WTC11 (cell line): ENCODE data around the gene MFGE8. TPM values are rescaled to one million over a fixed set of nuclear protein-coding genes. Genes with fewer than 3 reads are reported as not detected.
A peak's percentile ranks its signal among the peaks of the same experiment; 100 is the strongest.

Experiments
- ATAC-seq: fragments of 200-7000 bp; cut with Tn5 transposase; 2 replicates; pipeline ENCODE4 v1.10.0; 2021; ENCODE audit warnings: mild to moderate bottlenecking, moderate library complexity
- Bru-seq: library from RNA; stranded (reverse); fragments of 400-500 nt; gene quantifications from one replicate; lab custom pipeline; 2021; lab: Mats Ljungman, UMichigan
- CTCF ChIA-PET: fragments of 300-600 bp; sonication (Branson Sonifier 250); formaldehyde crosslinking; loops from one replicate; lab custom pipeline; 2021; ENCODE audit warnings: antibody characterized with exemption; lab: Charles Lee
- POLR2A ChIA-PET: fragments of 350-600 bp; sonication (Branson Sonifier 250); formaldehyde crosslinking; loops from one replicate; lab custom pipeline; 2021; ENCODE audit warnings: antibody characterized with exemption; lab: Charles Lee
- DNase-seq: peaks from one replicate; pipeline ENCODE4 v3.0.0; 2021; ENCODE audit warnings: low spot score
- H3K27ac Mint-ChIP-seq: 2 replicates; pipeline ENCODE4 v1.8.0; 2021; ENCODE audit warnings: mixed read lengths
- H3K27me3 Mint-ChIP-seq: 2 replicates; pipeline ENCODE4 v1.8.0; 2021; ENCODE audit warnings: low read depth, mild to moderate bottlenecking, moderate library complexity, mixed read lengths
- H3K36me3 Mint-ChIP-seq: 2 replicates; pipeline ENCODE4 v1.8.0; 2021; ENCODE audit warnings: mixed read lengths
- H3K4me1 Mint-ChIP-seq: 2 replicates; pipeline ENCODE4 v1.8.0; 2022; ENCODE audit warnings: mixed read lengths
- H3K4me3 Mint-ChIP-seq: 2 replicates; pipeline ENCODE4 v1.8.0; 2021; ENCODE audit warnings: mild to moderate bottlenecking, moderate library complexity, mixed read lengths
- H3K9me3 Mint-ChIP-seq: 2 replicates; pipeline ENCODE4 v1.8.0; 2021; ENCODE audit warnings: mixed read lengths
- ATF1 ChIP-seq: sonication (generic); formaldehyde crosslinking; IDR thresholded peaks from 2 replicates; pipeline ENCODE4 v1.8.1; 2023; ENCODE audit warnings: mild to moderate bottlenecking, moderate library complexity, missing genetic modification reagents
- CBFB ChIP-seq: sonication (generic); formaldehyde crosslinking; IDR thresholded peaks from 2 replicates; pipeline ENCODE4 v1.8.1; 2022; ENCODE audit warnings: mild to moderate bottlenecking, low read depth, missing genetic modification reagents
- EMX1 ChIP-seq: fragments of 250-450 bp; sonication (Bioruptor Pico); IDR thresholded peaks from 2 replicates; pipeline ENCODE4 v1.8.0; 2021; ENCODE audit warnings: mild to moderate bottlenecking
- GABPB1 ChIP-seq: sonication (generic); formaldehyde crosslinking; IDR thresholded peaks from 2 replicates; pipeline ENCODE4 v1.8.1; 2023; ENCODE audit warnings: mild to moderate bottlenecking, missing genetic modification reagents
- GTF2I ChIP-seq: fragments of 250-450 bp; sonication (Bioruptor Pico); conservative IDR thresholded peaks from 2 replicates; pipeline ENCODE4 v1.4.0; 2021; ENCODE audit warnings: mild to moderate bottlenecking
- JAZF1 ChIP-seq: fragments of 250-450 bp; sonication (Bioruptor Pico); IDR thresholded peaks from 2 replicates; pipeline ENCODE4 v1.9.0; 2021; ENCODE audit warnings: moderate library complexity, mild to moderate bottlenecking, inconsistent platforms
- MYBL2 ChIP-seq: sonication (generic); formaldehyde crosslinking; IDR thresholded peaks from 2 replicates; pipeline ENCODE4 v1.8.1; 2023; ENCODE audit warnings: mild to moderate bottlenecking, moderate library complexity, missing genetic modification reagents
- NR1H2 ChIP-seq: sonication (generic); formaldehyde crosslinking; IDR thresholded peaks from 2 replicates; pipeline ENCODE4 v1.9.0; 2021; ENCODE audit warnings: mild to moderate bottlenecking, moderate library complexity, missing genetic modification reagents
- RELA ChIP-seq: sonication (generic); formaldehyde crosslinking; IDR thresholded peaks from 2 replicates; pipeline ENCODE4 v1.8.1; 2022; ENCODE audit warnings: missing genetic modification reagents, mild to moderate bottlenecking, borderline replicate concordance
- RORB ChIP-seq: fragments of 250-450 bp; sonication (Bioruptor Pico); IDR thresholded peaks from 2 replicates; pipeline ENCODE4 v1.9.0; 2021; ENCODE audit warnings: mild to moderate bottlenecking
- TEAD1 ChIP-seq: sonication (generic); formaldehyde crosslinking; IDR thresholded peaks from 2 replicates; pipeline ENCODE4 v1.8.0; 2022; ENCODE audit warnings: mild to moderate bottlenecking, missing genetic modification reagents
- long read RNA-seq, 3 experiments: library from RNA in 1 of 3; library from capped mRNA in 1 of 3; library from polyadenylated mRNA in 1 of 3; unstranded in 2 of 3; stranded (forward) in 1 of 3; transcript quantifications; one replicate each; pipeline ENCODE4 v2.0.0, GENCODE V29; 2021
- total RNA-seq: library from RNA; stranded (reverse); gene quantifications from 3 replicates; pipeline ENCODE4 v1.2.3, GENCODE V29; 2021
- TF ChIP-seq, protein P1 (sequence below): sonication (generic); formaldehyde crosslinking; IDR thresholded peaks from 2 replicates; pipeline ENCODE4 v1.8.0; 2022; ENCODE audit warnings: mild to moderate bottlenecking, missing genetic modification reagents
- TF ChIP-seq, protein P2 (sequence below): sonication (generic); formaldehyde crosslinking; IDR thresholded peaks from 2 replicates; pipeline ENCODE4 v1.8.0; 2023; ENCODE audit warnings: mild to moderate bottlenecking, missing genetic modification reagents
- TF ChIP-seq, protein P3 (sequence below): sonication (generic); formaldehyde crosslinking; conservative IDR thresholded peaks from 2 replicates; pipeline ENCODE4 v1.8.1; 2022; ENCODE audit warnings: mild to moderate bottlenecking, missing genetic modification reagents
- TF ChIP-seq, protein P4 (sequence below): fragments of 200-600 bp; IDR thresholded peaks from 2 replicates; pipeline ENCODE4 v1.8.0; 2022; ENCODE audit warnings: antibody characterized with exemption
- TF ChIP-seq, protein P5 (sequence below): sonication (generic); formaldehyde crosslinking; IDR thresholded peaks from 2 replicates; pipeline ENCODE4 v1.8.1; 2023; ENCODE audit warnings: mild to moderate bottlenecking, moderate library complexity, missing genetic modification reagents
- TF ChIP-seq, protein P6 (sequence below): sonication (generic); formaldehyde crosslinking; IDR thresholded peaks from 2 replicates; pipeline ENCODE4 v1.8.1; 2022; ENCODE audit warnings: mild to moderate bottlenecking, moderate library complexity, missing genetic modification reagents
- TF ChIP-seq, protein P7 (sequence below): fragments of 250-450 bp; sonication (Bioruptor Pico); IDR thresholded peaks from 2 replicates; pipeline ENCODE4 v1.9.0; 2021; ENCODE audit warnings: moderate library complexity, mild to moderate bottlenecking, inconsistent platforms, borderline replicate concordance
- TF ChIP-seq, protein P8 (sequence below): sonication (generic); formaldehyde crosslinking; IDR thresholded peaks from 2 replicates; pipeline ENCODE4 v1.8.1; 2022; ENCODE audit warnings: missing genetic modification reagents, borderline replicate concordance

Gene MFGE8, protein sequence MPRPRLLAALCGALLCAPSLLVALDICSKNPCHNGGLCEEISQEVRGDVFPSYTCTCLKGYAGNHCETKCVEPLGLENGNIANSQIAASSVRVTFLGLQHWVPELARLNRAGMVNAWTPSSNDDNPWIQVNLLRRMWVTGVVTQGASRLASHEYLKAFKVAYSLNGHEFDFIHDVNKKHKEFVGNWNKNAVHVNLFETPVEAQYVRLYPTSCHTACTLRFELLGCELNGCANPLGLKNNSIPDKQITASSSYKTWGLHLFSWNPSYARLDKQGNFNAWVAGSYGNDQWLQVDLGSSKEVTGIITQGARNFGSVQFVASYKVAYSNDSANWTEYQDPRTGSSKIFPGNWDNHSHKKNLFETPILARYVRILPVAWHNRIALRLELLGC
- total RNA-seq (719 to 847 TPM (median 814 TPM) in 3 replicates), Bru-seq, nascent RNA (percentile 98 among the genes with signal in this experiment)
- long read RNA-seq, experiment 1, transcript MFGE8-201 (8 exons, 1,937 nt): major isoform, 316 of 506 reads
- long read RNA-seq, experiment 1, transcript MFGE8-203 (7 exons, 1,172 nt): minor isoform, 9 of 506 reads
- long read RNA-seq, experiment 1, transcript MFGE8-202 (7 exons, 1,752 nt): minor isoform, 27 of 506 reads
- long read RNA-seq, experiment 1, transcript MFGE8-214 (3 exons, 801 nt): minor isoform, 19 of 506 reads
- long read RNA-seq, experiment 1, partial matches to known transcripts: 48 of 506 reads
- long read RNA-seq, experiment 1, other reads (novel, unspliced or antisense): 82 of 506 reads
- long read RNA-seq, experiment 2, transcript MFGE8-202 (7 exons, 1,752 nt): minor isoform, 19 of 606 reads
- long read RNA-seq, experiment 2, transcript MFGE8-201 (8 exons, 1,937 nt): major isoform, 337 of 606 reads
- long read RNA-seq, experiment 2, transcript MFGE8-214 (3 exons, 801 nt): minor isoform, 27 of 606 reads
- long read RNA-seq, experiment 2, partial matches to known transcripts: 81 of 606 reads
- long read RNA-seq, experiment 2, other reads (novel, unspliced or antisense): 132 of 606 reads
- long read RNA-seq, experiment 3, partial matches to known transcripts: 4 of 6 reads
- long read RNA-seq, experiment 3, other reads (novel, unspliced or antisense): 1 of 6 reads

DNA sequence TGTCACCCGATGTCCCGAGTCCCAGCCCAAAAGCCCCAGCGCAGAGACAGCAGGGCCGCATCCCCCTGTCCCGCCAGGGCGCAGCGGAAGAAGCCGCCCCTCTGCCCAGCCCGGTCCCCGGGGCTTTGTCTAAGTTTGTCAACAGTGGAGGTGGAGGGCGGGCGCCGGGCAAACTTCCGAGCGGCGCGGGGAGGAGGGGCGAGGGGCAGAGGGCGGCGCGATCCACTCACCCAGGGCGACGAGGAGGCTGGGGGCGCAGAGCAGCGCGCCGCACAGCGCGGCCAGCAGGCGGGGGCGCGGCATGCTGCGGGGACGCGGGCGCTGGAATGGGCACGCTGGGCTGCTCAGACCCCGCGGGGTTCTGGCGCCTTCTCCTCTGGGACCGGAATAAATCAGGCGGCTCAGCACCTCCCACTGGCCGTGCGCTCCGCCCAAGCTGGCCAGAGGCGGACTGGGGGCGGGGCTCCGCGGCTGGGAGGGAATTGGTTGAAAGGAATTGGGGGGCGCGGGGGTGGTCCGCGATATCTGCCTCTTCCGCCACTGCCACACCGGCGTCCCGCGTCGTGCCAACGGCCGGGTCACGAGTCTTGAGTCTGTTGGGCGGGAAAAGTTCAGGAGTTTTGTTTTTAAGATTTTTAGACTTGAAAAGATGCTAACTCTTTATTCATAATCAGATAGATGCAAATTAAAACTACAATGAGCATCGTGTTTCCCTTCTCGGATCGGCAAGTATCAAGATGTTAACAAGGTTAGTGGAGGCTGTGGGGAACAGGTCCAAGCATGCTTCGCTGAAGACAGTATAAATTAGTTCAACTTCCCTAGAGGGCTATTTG is at the start of gene MFGE8:
Gene MFGE8, minus strand, starts transcription at position 363 of the 833 bp plus-strand sequence. Its CDS starts 60 bp downstream, at position 303.
- peaks cover 3% of the 10 kb centered on the region; the same call in 1 of the 2 replicates for H3K9me3 Mint-ChIP-seq
- CTCF ChIA-PET: interaction anchor here (1.6 to 3.6 kb wide), 2 partner anchors 8 to 216 kb away, joined by 6 to 18 read pairs; no protein-coding TSS in a partner anchor
- peaks cover 38% of the 10 kb centered on the region for H3K36me3 Mint-ChIP-seq
- ATAC-seq: peak; percentile 89
- peak within 1 kb of the TSS; percentile 85 for H3K4me3 Mint-ChIP-seq
- peak within 1 kb of the TSS; percentile 93 for H3K27ac Mint-ChIP-seq
- POLR2A ChIA-PET: interaction anchor here (0.6 to 3.4 kb wide), 6 partner anchors 8 to 175 kb away, joined by 3 to 17 read pairs (median 4); partner anchors contain the start of gene ABHD2
- no peaks in the 10 kb centered on the region for H3K27me3 Mint-ChIP-seq
- peak; percentile 92 for DNase-seq
- peaks cover 45% of the 10 kb centered on the region for H3K4me1 Mint-ChIP-seq
- TF ChIP-seq NR1H2 (CRISPR knock-in tag) (no peak), EMX1 (CRISPR knock-in tag) (no peak), JAZF1 (no peak), RORB (CRISPR knock-in tag) (no peak), MYBL2 (CRISPR knock-in tag) (0 out of 2 replicates have a peak, but pooled peaks have one; percentile 14), GTF2I (CRISPR knock-in tag) (no peak), GABPB1 (no peak), ATF1 (no peak), CBFB (CRISPR knock-in tag) (no peak), TEAD1 (CRISPR knock-in tag) (peak; percentile 75), RELA (0 out of 2 replicates have a peak, but pooled peaks have one; percentile 42)
- TF ChIP-seq, protein P1, sequence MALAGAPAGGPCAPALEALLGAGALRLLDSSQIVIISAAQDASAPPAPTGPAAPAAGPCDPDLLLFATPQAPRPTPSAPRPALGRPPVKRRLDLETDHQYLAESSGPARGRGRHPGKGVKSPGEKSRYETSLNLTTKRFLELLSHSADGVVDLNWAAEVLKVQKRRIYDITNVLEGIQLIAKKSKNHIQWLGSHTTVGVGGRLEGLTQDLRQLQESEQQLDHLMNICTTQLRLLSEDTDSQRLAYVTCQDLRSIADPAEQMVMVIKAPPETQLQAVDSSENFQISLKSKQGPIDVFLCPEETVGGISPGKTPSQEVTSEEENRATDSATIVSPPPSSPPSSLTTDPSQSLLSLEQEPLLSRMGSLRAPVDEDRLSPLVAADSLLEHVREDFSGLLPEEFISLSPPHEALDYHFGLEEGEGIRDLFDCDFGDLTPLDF (CRISPR knock-in tag): no peak
- TF ChIP-seq, protein P2, sequence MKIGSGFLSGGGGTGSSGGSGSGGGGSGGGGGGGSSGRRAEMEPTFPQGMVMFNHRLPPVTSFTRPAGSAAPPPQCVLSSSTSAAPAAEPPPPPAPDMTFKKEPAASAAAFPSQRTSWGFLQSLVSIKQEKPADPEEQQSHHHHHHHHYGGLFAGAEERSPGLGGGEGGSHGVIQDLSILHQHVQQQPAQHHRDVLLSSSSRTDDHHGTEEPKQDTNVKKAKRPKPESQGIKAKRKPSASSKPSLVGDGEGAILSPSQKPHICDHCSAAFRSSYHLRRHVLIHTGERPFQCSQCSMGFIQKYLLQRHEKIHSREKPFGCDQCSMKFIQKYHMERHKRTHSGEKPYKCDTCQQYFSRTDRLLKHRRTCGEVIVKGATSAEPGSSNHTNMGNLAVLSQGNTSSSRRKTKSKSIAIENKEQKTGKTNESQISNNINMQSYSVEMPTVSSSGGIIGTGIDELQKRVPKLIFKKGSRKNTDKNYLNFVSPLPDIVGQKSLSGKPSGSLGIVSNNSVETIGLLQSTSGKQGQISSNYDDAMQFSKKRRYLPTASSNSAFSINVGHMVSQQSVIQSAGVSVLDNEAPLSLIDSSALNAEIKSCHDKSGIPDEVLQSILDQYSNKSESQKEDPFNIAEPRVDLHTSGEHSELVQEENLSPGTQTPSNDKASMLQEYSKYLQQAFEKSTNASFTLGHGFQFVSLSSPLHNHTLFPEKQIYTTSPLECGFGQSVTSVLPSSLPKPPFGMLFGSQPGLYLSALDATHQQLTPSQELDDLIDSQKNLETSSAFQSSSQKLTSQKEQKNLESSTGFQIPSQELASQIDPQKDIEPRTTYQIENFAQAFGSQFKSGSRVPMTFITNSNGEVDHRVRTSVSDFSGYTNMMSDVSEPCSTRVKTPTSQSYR (CRISPR knock-in tag): no peak
- TF ChIP-seq, protein P3, sequence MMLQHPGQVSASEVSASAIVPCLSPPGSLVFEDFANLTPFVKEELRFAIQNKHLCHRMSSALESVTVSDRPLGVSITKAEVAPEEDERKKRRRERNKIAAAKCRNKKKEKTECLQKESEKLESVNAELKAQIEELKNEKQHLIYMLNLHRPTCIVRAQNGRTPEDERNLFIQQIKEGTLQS (CRISPR knock-in tag): no peak
- TF ChIP-seq, protein P4, sequence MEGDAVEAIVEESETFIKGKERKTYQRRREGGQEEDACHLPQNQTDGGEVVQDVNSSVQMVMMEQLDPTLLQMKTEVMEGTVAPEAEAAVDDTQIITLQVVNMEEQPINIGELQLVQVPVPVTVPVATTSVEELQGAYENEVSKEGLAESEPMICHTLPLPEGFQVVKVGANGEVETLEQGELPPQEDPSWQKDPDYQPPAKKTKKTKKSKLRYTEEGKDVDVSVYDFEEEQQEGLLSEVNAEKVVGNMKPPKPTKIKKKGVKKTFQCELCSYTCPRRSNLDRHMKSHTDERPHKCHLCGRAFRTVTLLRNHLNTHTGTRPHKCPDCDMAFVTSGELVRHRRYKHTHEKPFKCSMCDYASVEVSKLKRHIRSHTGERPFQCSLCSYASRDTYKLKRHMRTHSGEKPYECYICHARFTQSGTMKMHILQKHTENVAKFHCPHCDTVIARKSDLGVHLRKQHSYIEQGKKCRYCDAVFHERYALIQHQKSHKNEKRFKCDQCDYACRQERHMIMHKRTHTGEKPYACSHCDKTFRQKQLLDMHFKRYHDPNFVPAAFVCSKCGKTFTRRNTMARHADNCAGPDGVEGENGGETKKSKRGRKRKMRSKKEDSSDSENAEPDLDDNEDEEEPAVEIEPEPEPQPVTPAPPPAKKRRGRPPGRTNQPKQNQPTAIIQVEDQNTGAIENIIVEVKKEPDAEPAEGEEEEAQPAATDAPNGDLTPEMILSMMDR: no peak
- TF ChIP-seq, protein P5, sequence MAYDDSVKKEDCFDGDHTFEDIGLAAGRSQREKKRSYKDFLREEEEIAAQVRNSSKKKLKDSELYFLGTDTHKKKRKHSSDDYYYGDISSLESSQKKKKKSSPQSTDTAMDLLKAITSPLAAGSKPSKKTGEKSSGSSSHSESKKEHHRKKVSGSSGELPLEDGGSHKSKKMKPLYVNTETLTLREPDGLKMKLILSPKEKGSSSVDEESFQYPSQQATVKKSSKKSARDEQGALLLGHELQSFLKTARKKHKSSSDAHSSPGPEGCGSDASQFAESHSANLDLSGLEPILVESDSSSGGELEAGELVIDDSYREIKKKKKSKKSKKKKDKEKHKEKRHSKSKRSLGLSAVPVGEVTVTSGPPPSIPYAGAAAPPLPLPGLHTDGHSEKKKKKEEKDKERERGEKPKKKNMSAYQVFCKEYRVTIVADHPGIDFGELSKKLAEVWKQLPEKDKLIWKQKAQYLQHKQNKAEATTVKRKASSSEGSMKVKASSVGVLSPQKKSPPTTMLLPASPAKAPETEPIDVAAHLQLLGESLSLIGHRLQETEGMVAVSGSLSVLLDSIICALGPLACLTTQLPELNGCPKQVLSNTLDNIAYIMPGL (CRISPR knock-in tag): peak; percentile 49; the same call in 1 of the 2 replicates
- TF ChIP-seq, protein P6, sequence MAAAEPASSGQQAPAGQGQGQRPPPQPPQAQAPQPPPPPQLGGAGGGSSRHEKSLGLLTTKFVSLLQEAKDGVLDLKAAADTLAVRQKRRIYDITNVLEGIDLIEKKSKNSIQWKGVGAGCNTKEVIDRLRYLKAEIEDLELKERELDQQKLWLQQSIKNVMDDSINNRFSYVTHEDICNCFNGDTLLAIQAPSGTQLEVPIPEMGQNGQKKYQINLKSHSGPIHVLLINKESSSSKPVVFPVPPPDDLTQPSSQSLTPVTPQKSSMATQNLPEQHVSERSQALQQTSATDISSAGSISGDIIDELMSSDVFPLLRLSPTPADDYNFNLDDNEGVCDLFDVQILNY (CRISPR knock-in tag): peak; percentile 79; the same call in 1 of the 2 replicates
- TF ChIP-seq, protein P7, sequence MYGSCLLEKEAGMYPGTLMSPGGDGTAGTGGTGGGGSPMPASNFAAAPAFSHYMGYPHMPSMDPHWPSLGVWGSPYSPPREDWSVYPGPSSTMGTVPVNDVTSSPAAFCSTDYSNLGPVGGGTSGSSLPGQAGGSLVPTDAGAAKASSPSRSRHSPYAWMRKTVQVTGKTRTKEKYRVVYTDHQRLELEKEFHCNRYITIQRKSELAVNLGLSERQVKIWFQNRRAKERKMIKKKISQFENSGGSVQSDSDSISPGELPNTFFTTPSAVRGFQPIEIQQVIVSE (CRISPR knock-in tag): no peak
- TF ChIP-seq, protein P8, sequence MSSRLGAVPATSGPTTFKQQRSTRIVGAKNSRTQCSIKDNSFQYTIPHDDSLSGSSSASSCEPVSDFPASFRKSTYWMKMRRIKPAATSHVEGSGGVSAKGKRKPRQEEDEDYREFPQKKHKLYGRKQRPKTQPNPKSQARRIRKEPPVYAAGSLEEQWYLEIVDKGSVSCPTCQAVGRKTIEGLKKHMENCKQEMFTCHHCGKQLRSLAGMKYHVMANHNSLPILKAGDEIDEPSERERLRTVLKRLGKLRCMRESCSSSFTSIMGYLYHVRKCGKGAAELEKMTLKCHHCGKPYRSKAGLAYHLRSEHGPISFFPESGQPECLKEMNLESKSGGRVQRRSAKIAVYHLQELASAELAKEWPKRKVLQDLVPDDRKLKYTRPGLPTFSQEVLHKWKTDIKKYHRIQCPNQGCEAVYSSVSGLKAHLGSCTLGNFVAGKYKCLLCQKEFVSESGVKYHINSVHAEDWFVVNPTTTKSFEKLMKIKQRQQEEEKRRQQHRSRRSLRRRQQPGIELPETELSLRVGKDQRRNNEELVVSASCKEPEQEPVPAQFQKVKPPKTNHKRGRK (CRISPR knock-in tag): no peak
